HG03520 (cell line): ENCODE measurements around the gene TUBB.

Source experiments
- ATAC-seq: cut with Tn5 transposase; IDR thresholded peaks from one replicate; pipeline ENCODE4 v1.9.1; 2021; ENCODE audit warnings: mild to moderate bottlenecking, moderate library complexity; ENCODE audit not compliant: unreplicated experiment

The TUBB gene

DNA sequence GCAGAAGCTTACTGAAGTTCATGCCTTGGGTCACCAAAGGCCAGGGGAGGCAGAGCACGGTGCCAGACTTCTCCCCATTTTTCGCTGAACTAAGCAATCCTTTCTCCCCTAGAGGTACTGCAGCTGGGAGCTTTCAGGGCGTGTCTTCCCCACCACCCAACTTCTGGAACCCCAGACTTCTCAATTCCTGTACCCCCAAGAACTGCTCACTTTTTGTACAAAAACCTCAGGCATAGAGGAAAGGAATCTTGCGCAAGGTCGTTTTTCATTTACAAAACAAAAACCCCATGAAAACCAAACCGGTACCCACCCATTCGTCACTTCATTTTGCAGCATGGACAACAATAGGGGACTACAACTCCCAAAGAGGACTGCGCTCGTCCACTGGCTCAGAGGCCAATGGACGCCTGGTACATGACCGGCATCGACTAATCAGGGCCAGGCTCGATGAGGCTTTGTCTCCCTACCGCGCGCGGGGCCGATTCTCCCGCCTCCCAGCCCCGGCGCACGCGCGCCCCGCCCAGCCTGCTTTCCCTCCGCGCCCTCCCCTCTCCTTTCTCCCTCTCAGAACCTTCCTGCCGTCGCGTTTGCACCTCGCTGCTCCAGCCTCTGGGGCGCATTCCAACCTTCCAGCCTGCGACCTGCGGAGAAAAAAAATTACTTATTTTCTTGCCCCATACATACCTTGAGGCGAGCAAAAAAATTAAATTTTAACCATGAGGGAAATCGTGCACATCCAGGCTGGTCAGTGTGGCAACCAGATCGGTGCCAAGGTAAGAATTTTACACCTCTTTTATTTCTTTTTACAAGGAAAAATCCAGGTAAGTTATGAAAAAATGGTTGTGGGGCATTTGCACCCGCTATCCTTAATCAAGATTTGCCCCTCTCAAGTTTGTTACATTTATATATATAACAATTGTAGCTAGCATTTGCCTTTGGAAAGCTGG is at the start of gene TUBB:
TSS of gene TUBB (plus strand) at position 562 of the 947 bp plus-strand sequence. CDS start at position 717, 155 bp downstream.
- peak; percentile 37 for ATAC-seq

DNA sequence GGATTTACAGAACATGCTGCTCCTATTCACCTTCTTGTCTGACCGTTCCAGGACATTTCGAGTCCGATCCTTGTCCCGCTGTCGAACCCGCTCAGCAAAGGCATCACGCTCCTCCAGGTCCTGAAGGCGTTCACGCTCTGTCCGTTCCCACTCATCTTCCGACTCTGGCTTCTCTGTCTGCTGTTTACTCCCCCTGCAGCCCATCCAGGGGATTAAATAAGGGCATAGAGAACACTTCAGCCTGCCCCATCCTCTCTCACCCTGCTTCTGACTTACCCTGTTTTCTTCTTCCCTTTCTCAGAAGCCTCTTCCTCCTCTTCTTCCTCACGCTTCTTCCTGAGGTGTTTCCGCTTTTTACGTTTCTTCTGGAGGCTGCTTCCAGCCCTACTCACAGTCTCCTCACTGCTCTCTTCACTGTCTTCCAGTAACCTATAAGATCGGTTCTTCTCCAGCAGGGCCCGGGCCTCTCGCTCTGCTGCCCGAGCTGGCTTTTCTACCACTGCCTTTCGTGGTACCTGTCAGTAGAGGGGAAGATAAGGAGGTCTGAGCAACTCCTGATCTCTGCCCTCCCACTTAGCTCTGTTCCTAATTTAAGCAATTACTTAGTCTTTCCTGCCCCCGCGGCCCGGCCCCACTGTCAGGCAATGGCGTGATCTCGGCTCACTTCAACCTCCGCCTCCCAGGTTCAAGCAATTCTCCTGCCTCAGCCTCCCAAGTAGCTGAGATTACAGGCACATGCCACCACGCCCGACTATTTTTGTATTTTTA is 49.2 kb upstream of the TUBB start:
- no peak for ATAC-seq

DNA sequence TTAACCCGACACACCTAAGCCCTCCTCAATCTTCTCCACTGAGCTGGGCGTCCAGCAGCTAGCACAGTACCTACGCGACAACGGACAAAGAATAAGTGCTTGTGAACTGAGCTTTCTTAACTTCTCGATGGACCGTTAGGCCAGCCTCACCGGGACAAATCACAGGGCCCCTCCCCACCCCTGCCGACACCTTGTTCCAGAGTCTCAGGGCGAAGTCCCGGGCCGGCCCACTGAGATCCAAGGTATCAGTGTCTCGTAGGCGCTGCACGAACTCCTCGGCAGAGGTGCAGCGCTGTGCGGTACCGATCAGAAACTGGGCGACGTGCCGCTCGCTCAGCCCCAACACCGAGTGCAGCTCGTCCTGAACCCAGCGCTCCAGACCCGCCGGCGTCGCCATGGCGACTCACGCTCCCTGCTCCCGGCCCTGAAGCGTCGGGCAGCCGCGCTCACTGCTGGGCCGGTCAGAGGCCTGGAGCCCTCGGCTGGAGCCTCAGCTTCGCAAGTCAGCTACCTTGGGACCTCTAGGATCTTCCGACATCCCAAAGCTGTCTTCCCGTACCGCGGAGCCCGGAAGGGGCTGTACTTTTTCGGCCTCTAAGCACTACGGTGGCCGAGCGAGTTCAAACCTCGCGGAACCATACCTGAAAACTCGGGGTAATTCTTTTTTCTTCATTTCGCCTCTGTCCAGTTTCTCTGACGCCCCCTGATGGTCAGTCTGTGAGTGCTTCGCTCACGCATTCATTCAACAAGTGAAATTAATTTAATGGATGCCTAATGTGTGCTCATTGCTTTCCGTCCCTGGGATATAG is 47.5 kb upstream of the TUBB start, which contains the start of gene DHX16:
TSS of gene DHX16 (minus strand) at position 562 of the 809 bp plus-strand sequence. CDS start at position 397, 165 bp downstream.
- peak; percentile 57 for ATAC-seq

DNA sequence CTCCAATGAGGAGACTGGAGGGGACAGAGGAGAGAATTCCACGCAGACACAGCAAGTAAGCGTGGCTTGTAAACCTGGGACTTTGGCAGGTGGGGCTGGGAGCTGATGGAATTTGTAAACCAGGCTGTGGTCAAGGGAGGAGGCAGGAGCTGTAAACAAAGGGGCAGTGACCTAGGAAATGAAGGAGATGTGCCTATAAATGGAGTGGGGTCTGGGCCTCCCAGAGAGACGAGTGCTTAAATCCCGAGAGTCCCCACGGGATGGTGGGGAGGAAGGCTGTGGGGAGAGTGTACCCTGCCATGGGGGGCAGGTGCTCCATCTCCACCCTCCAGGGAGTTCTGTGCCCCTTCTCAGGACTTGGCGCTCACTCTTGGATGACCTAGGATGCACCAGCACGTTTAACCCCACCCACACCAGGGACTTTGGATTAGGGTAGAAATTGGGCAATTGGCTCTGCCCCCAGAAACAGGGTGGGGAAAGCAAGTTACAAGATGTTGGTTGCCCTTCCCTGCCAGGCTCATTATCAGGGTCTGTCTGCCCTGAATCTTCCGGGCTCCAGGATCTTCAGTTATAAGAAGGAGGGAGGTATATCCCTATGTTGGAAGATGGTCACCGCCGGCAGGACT is 43.4 kb upstream of the TUBB start:
- no peak for ATAC-seq

DNA sequence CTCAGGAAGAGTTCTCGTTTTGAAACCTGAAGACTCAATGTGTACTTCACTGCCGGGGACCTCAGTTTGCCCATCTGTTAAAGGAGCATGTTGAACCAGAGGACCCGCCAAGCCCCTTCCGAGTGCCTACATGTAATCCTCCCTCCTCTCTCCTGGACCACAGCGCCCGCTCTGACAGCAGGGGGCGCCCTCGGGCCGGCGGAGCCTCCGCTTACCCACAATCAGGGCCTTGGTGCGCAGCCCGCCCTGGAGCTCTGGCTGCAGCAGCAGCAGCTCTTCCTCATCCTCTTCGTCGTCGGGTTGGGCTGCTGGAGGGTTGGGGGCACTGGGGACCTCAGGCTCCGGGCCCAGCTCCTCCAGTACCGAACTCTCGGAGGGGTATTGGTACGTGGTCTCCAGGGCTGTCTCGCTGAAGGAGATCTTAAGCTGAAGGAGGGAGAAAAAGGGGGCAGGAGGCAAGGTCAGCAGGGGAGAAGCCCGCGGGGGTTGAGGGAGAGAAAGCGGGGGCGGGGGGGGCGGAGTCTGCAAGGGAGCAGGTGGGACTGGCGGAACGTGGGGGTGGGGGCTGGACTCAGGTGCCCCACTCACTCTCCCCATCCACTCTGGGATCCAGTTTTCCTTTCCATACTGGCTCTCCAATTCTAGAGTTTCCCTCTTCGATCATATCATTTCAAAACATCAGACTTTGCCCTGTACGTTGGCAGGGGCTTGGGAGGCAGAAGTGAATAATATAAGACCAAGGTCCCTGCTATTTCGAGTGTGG is 41.0 kb upstream of the TUBB start:
- no peak for ATAC-seq

DNA sequence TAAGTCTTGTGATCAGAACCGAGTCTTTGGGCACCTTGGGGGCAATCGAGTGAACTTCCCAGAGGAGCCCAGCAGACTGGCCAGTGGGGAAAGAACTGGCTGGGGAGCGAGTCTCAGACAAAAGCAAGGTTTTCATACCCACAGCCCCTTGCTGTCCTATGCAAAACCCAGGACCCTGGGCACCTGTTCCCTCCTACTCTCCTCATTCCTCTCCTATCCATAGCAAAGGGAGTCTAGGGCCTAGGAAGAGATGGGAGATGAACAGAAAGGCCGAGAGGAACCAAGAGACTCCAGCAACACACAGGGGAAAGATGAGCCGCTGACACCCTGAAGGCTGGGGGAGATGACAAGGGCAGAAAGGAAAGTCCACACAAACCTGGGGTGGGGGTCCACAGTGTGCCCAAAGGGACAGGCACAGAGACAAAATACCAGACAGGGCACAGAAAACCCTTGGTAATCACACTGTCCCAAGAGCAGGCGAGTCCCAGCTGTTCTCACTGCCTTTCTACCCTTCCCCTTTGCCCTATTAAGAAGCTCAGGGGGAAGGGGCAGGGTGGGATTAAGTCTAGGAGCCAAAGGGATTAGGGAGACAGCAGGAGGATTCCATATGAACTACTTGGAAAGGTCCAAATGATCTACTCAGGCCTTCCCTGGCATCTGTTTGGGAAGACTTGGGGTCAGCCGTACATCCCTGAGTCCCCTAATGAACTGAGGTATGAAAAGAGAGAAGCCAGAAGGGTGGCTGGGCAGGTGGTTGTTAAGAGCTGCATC is 40.2 kb upstream of the TUBB start:
- ATAC-seq: no peak

DNA sequence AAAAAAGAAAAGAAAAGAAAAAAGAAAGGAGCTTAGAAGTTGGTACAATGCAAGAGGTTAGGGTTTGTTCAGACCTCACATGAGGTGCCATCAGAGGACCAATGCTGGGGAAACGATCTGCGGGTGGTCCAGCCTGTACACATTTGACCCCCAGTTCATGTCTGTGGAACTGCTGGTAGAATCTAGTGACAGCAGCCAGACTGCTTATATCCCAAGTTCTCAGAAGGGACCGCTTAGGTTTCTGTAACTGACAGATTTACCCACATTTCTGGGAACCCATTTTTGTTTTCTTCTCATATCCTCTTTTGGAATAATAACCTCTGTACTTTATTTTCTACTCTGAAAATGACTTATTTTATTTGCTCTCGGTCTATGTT is 38.4 kb upstream of the TUBB start:
- ATAC-seq: no peak

DNA sequence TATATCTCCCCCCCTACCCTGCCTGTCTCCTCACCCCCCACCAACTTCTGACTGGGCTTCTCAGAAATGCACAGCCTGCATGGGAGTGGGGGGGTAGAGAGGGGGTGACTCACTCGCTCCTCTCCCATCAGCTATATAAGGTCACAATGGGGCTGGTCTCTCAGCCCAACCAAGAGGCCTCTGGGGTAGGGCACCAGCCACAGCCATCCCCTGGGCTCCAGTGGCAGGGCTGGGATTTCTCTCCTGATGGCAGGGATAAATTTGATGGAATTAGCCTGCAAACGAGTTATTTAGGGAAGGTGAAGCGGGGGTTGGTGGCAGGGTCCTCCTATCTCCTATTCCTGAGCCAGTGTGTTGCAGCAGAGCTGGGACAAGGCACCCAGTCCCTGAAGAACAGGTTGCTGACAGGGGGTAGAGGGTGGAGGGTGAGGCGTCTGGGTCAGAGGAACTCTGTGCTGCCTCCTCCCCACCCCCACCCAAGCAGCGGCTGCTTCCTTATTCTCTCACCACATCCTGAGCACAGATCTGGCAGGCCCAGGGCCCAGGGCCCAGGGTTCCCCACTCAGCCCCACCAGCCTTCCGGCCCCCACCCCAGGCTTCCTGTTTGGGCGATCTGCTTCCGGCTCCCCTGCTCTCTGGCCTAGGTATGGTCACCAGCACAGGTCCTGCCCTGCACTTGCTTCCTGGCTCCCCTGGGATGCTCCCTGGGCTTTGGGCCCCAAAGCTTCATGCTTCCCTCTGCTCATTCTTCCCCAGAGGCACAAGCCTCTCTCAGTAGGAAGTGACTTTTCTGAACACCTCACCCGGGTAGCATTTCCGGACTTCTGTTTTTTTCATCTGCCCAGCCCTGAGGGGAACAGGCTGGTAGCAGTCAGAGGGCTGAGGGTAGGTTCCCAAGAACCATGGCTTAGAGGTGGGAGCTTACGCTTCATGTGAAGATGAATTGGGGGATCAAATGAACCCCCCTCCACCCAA is 37.7 kb upstream of the TUBB start:
- no peak for ATAC-seq

DNA sequence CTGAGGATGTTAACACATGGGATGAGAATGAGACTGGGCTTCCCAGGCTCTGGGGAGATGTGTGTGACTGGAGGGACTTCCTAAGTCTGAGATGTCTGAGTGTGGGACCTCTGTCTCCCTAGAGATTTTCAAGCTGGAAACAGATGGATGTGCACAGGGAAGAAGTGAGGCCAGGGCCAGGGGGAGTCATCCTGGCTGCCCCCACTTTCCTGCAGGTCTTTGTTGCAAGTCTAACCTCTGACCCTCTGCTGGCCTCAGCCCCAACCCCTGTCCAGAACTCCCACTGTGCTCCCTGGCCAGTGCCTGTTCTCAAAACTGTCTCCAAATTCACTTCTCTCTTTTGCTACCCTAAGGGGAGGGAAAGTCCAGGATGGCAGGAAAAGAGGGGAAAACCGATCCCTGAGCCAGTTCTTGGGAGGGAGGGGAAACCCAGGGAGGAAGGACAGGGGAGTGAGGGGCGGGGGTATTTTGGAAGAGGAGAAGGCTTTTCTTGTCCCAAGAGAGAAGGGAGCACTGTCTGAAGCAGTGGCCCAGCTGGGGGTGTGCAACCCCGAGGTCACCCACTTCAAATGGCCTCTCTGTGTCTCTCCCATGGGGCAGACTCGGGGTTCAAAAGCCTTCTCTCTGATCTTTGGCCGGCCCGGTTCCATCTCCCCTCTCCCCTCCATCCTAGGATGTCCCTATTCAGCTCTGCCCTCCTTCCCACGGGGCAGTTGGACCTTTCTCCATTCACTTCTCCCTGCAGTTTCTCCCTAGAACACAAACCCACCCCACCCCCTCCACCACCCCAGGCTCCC is 36.8 kb upstream of the TUBB start:
- no peak for ATAC-seq

DNA sequence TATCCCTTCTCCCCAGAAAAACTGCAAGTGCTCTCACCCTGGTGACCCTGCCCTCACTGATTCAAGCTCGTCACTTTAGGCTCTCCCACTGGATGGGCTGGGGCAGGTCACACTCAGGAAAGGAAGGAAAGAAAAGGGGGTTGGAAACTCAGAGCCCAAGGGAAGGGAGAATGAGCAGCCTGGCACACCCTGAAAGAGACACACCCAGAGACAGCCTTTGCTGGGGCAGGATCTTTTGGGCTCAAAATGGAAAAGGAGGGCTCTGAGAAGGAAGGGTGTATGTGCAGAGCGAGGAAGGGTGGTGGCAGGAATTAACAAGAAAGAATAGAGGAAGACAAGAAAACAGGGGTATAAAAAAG is 36.2 kb upstream of the TUBB start:
- ATAC-seq: no peak

DNA sequence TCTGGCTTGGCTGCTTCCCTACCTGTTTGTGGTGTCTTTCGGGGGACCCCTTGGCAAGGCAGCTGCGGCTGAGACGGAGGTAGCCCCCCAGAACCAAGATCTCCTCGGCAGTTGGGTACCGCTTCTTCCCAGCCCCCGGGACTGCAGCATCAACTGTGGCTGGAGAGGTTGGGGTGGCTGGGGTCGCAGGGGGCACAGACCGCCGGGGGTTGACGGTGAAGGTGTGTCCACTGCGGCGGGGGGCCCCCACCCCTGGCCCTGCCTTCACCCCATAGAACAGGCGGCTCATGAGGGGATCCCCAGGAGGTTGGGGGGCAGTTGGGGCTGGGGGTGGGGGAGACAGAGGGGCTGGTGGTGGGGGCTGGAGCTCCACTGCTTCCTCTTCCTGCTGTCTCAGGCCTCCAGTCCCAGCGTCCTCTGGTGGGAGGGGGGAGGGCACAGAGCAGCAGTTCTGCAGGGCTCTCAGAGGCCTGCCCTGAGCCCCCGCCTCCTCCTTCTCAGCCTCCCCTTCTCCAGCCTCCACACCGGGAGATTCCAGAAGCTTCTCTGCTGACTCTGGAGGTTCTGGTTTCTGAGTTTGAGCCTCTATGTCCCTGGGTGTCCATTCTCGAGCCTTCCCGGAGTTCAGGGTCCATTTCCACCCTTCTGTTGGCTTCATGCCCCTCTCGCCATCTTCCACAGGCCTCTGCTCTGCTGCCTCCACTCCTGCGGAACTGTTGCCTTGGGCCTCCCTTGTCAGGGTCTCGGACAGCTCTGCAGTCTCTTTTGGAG is 35.6 kb upstream of the TUBB start:
- ATAC-seq: no peak

DNA sequence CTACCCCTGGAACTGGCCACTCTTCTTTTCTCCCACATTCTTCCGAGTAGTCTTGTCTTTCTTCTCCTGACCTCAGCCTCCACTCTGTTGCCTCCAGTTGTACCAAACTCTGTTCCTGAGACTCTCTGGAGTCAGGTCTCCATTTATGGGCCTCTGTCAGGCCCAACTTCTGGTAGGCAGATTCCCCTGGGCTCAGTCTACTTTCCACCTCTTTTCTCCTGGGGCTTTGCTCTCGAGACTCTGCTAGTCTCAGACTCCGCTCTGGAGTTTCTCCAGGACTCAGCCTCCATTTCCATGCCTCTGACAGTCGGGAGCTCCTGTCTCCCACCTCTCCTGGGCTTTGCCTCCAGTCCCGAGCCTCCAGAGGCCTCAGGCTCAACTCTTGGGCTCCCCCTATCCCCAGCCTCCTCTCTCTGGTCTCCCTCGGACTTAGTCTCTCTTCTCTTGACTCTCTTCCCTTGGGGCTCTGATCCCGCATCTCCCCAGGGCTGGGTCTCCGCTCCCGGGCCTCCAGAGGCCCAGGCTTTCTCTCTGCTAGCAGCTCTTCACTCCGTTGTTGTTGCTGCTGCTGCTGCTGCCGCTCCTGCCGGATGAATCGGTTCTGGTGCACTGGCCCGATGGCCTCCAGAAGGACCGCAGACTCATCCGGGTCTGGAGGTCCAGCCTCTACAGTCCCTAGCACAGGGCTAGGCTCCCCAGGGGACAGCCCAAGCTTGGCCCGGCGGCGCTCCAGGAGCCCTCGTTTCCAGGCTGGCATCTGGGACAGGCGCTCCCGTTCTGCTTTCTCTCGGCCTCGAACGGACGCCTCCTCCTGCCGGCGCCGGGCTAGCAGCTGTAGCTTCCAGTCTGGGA is 34.8 kb upstream of the TUBB start:
- no peak for ATAC-seq

DNA sequence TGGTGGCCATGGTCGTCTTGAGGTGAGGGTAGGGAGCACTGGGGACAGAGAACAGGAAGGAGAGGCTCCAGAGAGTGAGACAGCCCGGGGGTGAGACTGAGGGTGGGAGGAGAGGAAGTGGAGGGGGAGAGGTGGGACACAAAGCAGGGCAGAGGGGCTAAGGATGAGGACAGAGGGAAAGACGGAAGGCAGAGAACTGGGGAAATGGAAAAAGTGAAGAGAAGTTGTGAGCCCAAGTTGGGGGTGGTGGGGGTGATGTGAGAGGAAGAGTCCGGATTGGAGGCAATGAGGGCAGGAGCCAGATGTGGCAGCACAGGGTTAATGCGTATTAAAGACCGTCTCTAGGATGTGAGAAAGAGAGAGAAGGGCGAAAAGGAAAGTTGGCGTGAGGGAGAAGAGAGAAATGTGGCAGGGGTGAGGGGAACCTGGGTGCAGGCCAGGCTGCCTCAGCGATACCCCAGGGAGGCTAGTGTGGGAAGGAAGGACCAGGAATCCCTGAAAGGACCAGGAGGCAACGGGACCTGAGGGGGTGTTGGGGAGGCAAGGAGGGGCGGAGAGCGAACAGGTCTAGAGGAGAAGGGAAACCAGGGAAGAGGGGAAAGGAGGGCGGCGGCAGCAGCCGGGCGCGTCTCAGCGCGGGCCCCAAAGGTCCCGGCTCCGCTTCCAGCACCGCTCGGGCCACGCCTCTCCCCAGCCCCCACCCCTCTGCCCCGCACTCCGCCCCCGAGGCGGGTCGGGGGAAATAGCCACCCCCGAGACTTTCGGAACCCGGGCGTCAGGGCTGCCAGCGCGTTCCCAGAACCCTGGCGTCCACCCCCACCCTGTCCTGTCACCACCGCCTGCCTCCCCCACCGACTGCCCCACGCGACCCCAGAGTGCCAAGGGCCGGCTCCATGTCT is 33.9 kb upstream of the TUBB start, which contains the start of gene PPP1R18:
TSS of gene PPP1R18 (minus strand) at position 637 of the 899 bp plus-strand sequence. CDS start at position 10, 627 bp downstream.
- no peak for ATAC-seq

DNA sequence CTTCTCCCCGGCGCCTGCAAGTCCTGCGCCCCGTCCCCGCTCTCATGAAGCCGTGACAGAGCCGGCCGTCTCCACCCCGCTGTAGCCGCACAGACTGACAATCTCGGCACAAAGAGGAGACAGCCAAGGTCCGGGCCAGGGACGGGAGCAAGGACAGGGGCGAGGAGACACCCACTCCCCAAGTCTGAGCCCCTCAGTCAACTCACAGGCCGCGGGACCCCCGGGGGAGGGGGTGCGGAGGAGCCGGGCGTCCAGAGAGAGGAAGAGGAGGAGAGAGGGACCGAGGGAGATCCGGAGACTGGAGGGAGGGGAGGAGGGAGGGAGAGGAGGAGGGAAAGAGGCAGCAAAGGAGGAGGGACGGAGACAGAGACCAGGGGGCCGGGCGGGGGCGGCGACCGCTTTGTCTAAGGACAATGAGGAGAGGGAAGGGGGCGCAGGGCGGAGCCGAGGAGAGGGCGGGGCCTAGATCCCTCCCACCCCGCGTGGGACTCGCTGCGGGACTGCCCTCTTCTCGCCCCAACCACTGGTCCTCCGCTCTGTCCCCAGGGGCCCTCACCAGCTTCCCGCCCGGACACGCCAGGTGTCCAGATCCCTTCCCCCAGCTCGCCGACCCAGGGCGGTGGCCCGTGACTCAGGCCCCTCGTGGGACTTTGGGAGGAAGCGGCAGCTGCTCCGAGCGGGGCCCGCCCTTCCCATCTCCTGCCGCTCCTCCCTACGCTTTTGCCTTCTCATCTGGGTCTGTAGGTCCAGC is 33.1 kb upstream of the TUBB start:
- ATAC-seq: peak; percentile 41
